T-helper 17 cell (primary cell): ENCODE measurements around the gene GLTP. TPM values are rescaled to one million over a fixed set of nuclear protein-coding genes. Genes with fewer than 3 reads are reported as not detected.
"Not testable (repeated sequence)": the region's sequence is repeated elsewhere in the genome, so short reads cannot be mapped to it uniquely, and the experiment has no call there.

Experiments used
- ATAC-seq: fragments of 150-1000 bp; cut with Tn5 transposase; 2 replicates; pipeline ENCODE4 v1.10.0; 2021; ENCODE audit warnings: mild to moderate bottlenecking, moderate library complexity
- DNase-seq, 3 donors: peaks; one replicate each; pipeline versions ENCODE4 v3.0.0 to v3.0.0-alpha.2; 2020 to 2021
- H3K9me3 ChIP-seq: one replicate; pipeline ENCODE4 v1.7.0; 2013; ENCODE audit warnings: low read length, mild to moderate bottlenecking; ENCODE audit not compliant: control insufficient read depth, poor library complexity, severe bottlenecking
- H3K27ac Mint-ChIP-seq: one replicate; pipeline ENCODE4 v1.8.0; 2022; ENCODE audit warnings: mild to moderate bottlenecking, moderate library complexity, mixed read lengths
- H3K27me3 Mint-ChIP-seq: one replicate; pipeline ENCODE4 v1.8.0; 2022; ENCODE audit warnings: mixed read lengths
- H3K36me3 Mint-ChIP-seq: one replicate; pipeline ENCODE4 v1.8.0; 2022; ENCODE audit warnings: low read depth, mixed read lengths
- H3K4me1 Mint-ChIP-seq: one replicate; pipeline ENCODE4 v1.8.0; 2022; ENCODE audit warnings: mild to moderate bottlenecking, mixed read lengths
- H3K4me3 Mint-ChIP-seq: one replicate; pipeline ENCODE4 v1.8.0; 2022; ENCODE audit warnings: mild to moderate bottlenecking, moderate library complexity, mixed read lengths
- total RNA-seq, 4 donors: library from RNA in 2 of 4; stranded (reverse) in 2 of 4; gene quantifications; one replicate each; pipeline ENCODE4 v1.2.3 and lab custom pipeline; 2022 to 2026

GLTP gene
- total RNA-seq, 2 donors from 2014 or later, result 28.3 to 29.4 TPM

GRCh38 chr12:109878749-109879148 is 1.6 kb downstream of the GLTP start:
- peak overlapping the region; percentile 93 for H3K27ac Mint-ChIP-seq
- peak overlapping the region; percentile 98 for H3K4me3 Mint-ChIP-seq
- DNase-seq (no peak), ATAC-seq (no peak)
- no peaks in the 10 kb centered on the region for H3K27me3 Mint-ChIP-seq
- H3K9me3 ChIP-seq, result no peaks in the 10 kb centered on the region
- peaks cover 50% of the 10 kb centered on the region for H3K4me1 Mint-ChIP-seq
- peaks cover 5% of the 10 kb centered on the region for H3K36me3 Mint-ChIP-seq

GRCh38 chr12:109878247-109878625 is 2.1 kb downstream of the GLTP start:
- Mint-ChIP-seq H3K4me3 (peak overlapping the region; percentile 98), H3K36me3 (peaks cover 5% of the 10 kb centered on the region), H3K27ac (peak overlapping the region; percentile 93), H3K4me1 (peaks cover 50% of the 10 kb centered on the region), H3K27me3 (no peaks in the 10 kb centered on the region)
- ATAC-seq (no peak), DNase-seq (no peak)
- H3K9me3 ChIP-seq, result no peaks in the 10 kb centered on the region

DNA sequence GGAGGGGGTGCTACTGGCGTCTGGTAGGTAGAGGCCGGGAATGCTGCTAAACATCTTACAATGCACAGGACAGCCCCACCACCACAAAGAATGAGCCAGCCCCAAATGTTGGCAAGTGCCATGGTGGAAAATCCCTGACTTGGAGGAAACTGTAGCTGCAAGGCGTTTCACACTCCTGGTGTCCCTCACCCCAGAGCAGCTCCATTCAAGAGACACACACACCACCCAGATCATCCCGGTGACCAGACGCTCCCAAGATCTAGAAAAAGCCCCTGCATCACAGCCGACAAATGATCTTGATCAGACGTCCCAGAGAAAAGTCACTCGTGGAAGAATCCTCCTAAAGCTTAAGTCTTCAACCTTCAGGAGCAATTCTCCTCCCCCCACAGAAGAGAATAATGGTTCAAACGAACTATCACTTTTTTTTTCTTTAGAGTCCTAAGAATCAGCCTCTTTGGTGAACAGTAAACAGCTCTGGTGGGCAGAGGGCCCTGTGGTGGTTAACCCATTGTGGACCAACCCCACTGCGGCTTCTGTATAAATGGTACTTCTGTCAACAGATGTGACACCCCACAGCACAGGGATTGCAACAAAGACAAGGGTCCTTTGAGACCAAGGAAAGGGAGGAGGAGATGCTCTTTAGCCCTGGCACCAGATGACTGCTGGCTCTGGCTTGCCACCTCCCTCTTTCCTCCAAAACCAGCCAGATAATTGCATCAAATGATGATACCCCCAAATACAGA is 2.7 kb downstream of the GLTP start:
- Mint-ChIP-seq H3K36me3 (peaks cover 5% of the 10 kb centered on the region), H3K4me3 (peak overlapping the region; percentile 25)

DNA sequence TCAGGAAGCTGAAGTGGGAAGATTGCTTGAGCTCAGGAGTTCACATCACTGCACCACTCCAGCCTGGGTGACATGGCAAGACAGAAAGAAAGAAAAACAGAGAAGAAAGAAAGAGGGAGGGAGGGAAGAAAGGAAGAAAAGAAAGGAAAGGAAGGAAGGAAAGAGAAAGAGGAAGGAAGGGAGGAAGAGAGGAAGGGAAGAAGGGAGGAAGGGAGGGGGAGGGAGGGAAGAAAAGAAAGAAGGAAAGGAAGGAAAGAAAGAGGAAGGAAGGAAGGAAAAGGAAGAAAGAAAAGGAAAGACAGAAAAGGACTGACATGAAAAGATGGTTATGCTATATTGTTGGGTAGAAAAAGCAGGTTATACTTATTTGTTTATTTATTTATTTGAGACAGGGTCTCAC is 3.9 kb downstream of the GLTP start:
- Mint-ChIP-seq H3K4me3 (peak overlapping the region; percentile 41), H3K27ac (no peak overlapping the region), H3K36me3 (peaks cover 5% of the 10 kb centered on the region), H3K27me3 (no peaks in the 10 kb centered on the region), H3K4me1 (peaks cover 51% of the 10 kb centered on the region)
- H3K9me3 ChIP-seq, result no peaks in the 10 kb centered on the region
- ATAC-seq, result no peak
- no peak for DNase-seq

More for the DNA sequence above, 2.7 kb downstream of the GLTP start:
- no peaks in the 10 kb centered on the region for H3K9me3 ChIP-seq
- Mint-ChIP-seq H3K4me1 (peaks cover 50% of the 10 kb centered on the region), H3K27ac (peak overlapping the region; percentile 93), H3K27me3 (no peaks in the 10 kb centered on the region)
- ATAC-seq (no peak), DNase-seq (no peak)

GRCh38 chr12:109875572-109876131 is 4.7 kb downstream of the GLTP start:
- Mint-ChIP-seq H3K36me3 (peaks cover 5% of the 10 kb centered on the region), H3K4me1 (peaks cover 47% of the 10 kb centered on the region), H3K27me3 (no peaks in the 10 kb centered on the region), H3K27ac (no peak overlapping the region), H3K4me3 (no peak overlapping the region)
- ATAC-seq (no peak), DNase-seq (no peak)
- H3K9me3 ChIP-seq, result no peaks in the 10 kb centered on the region

DNA sequence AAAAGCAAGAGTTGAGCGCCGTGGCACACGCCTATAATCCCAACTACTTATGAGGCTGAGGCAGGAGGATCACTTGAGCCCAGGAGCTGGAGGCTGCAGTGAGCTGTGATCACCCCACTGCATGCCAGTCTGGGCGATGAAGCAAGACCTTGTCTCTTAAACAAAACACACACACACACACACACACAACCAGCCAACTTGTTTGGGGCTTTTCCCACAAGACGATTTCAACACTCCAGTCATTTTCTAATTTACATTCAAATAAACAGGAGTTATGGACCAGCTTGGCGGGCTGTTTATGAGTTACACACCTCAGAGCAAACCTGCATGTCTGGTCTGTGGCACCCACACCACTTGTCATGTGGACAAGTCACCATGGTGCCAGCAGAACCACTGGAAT is 6.7 kb downstream of the GLTP start:
- H3K4me3 Mint-ChIP-seq, result no peak overlapping the region
- H3K4me1 Mint-ChIP-seq, result peaks cover 36% of the 10 kb centered on the region
- H3K36me3 Mint-ChIP-seq, result peaks cover 2% of the 10 kb centered on the region
- DNase-seq (no peak), ATAC-seq (no peak)
- H3K27ac Mint-ChIP-seq, result no peak overlapping the region
- H3K27me3 Mint-ChIP-seq, result no peaks in the 10 kb centered on the region
- H3K9me3 ChIP-seq, result no peaks in the 10 kb centered on the region

- Mint-ChIP-seq H3K36me3 (peaks cover 4% of the 10 kb centered on the region), H3K27me3 (no peaks in the 10 kb centered on the region), H3K4me3 (no peak overlapping the region), H3K4me1 (peaks cover 27% of the 10 kb centered on the region), H3K27ac (no peak overlapping the region)
- no peaks in the 10 kb centered on the region for H3K9me3 ChIP-seq
- DNase-seq, result no peak
- no peak for ATAC-seq
Observed at GRCh38 chr12:109871668-109872314, 8.6 kb downstream of the GLTP start.

DNA sequence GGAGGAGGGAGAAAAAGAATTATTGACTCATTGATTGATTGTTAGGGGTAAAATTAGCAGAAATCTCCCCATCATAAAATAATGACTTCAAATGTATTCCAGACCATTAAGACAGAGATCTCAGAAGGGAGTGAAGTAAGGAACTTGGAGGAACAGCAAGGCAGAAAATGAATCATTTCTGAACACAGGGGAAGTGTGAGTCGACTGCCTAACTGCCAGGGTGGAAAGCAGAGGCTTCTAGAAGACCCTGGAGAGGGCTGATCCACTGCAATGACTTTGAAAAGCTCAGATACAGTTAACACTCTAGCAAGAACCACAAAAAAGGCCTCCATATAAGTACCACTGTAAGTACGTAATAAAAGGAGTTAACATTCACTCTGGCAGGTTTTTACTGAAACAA is 9.7 kb downstream of the GLTP start:
- no peak for DNase-seq
- no peak overlapping the region for H3K27ac Mint-ChIP-seq
- no peaks in the 10 kb centered on the region for H3K9me3 ChIP-seq
- no peak overlapping the region for H3K4me3 Mint-ChIP-seq
- no peaks in the 10 kb centered on the region for H3K27me3 Mint-ChIP-seq
- H3K4me1 Mint-ChIP-seq, result peaks cover 19% of the 10 kb centered on the region
- peaks cover 4% of the 10 kb centered on the region for H3K36me3 Mint-ChIP-seq
- ATAC-seq, result no peak

- Mint-ChIP-seq H3K4me3 (no peak overlapping the region), H3K27ac (no peak overlapping the region), H3K27me3 (no peaks in the 10 kb centered on the region), H3K4me1 (peaks cover 10% of the 10 kb centered on the region), H3K36me3 (peaks cover 4% of the 10 kb centered on the region)
- no peaks in the 10 kb centered on the region for H3K9me3 ChIP-seq
- DNase-seq, result no peak
- ATAC-seq, result no peak
Observed at GRCh38 chr12:109868182-109869051, 11.9 kb downstream of the GLTP start.

GRCh38 chr12:109864916-109865315 is 15.4 kb downstream of the GLTP start:
- no peak for ATAC-seq
- Mint-ChIP-seq H3K4me3 (no peak overlapping the region), H3K36me3 (peaks cover 2% of the 10 kb centered on the region), H3K4me1 (peaks cover 4% of the 10 kb centered on the region), H3K27me3 (no peaks in the 10 kb centered on the region), H3K27ac (no peak overlapping the region)
- H3K9me3 ChIP-seq, result no peaks in the 10 kb centered on the region
- no peak for DNase-seq

GRCh38 chr12:109863847-109864712 is 16.3 kb downstream of the GLTP start:
- H3K9me3 ChIP-seq, result no peaks in the 10 kb centered on the region
- no peak for ATAC-seq
- Mint-ChIP-seq H3K27ac (no peak overlapping the region), H3K36me3 (peaks cover 2% of the 10 kb centered on the region), H3K4me3 (no peak overlapping the region), H3K4me1 (peaks cover 4% of the 10 kb centered on the region), H3K27me3 (no peaks in the 10 kb centered on the region)
- no peak for DNase-seq

DNA sequence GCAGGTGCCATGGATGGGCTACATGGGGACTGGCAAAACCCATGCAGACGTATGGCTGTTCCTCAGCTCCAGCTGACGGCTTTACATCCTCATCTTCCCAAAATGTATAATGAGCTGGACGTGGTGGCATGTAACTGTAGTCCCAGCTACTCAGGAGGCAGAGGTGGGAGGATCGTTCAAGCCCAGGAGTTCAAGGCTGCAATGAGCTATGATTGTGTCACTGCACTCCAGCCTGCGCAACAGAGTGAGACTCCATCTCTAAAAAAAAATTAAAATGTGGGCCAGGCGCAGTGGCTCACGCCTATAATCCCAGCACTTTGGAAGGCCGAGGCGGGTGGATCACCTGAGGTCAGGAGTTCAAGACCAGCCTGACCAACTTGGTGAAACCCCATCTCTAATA is 17.9 kb downstream of the GLTP start:
- not testable (repeated sequence) for H3K4me3 Mint-ChIP-seq, H3K27ac Mint-ChIP-seq, ATAC-seq, DNase-seq, H3K27me3 Mint-ChIP-seq, H3K4me1 Mint-ChIP-seq, H3K9me3 ChIP-seq, H3K36me3 Mint-ChIP-seq
